B cell (primary cell): ENCODE data around the gene ACOT9. TPM values are rescaled to one million over a fixed set of nuclear protein-coding genes. Genes with fewer than 3 reads are reported as not detected.

ENCODE experiments used
- ATAC-seq: fragments of 200-7000 bp; cut with Tn5 transposase; one replicate; pipeline ENCODE4 v1.10.0; 2021; ENCODE audit warnings: low read depth, mild to moderate bottlenecking, moderate number of reproducible peaks, moderate library complexity
- CTCF ChIA-PET: fragments of 350-600 bp; sonication (Branson Sonifier 250); formaldehyde crosslinking; loops from one replicate; lab custom pipeline; 2021; ENCODE audit warnings: antibody characterized with exemption, inconsistent platforms; lab: Charles Lee
- POLR2A ChIA-PET: fragments of 350-600 bp; sonication (Branson Sonifier 250); formaldehyde crosslinking; loops from one replicate; lab custom pipeline; 2021; ENCODE audit warnings: antibody characterized with exemption; lab: Charles Lee
- DNase-seq: peaks from one replicate; pipeline ENCODE4 v3.0.0; 2013
- H2AFZ ChIP-seq: 2 replicates; pipeline ENCODE4 v1.6.1; 2012; ENCODE audit warnings: mild to moderate bottlenecking, low read depth, low read length; ENCODE audit not compliant: insufficient read depth, poor library complexity, severe bottlenecking
- H3K27ac ChIP-seq, 2 donors: 1 replicate in 1 of 2; 2 replicates in 1 of 2; pipeline ENCODE4 v1.5.1; 2012 to 2013; ENCODE audit warnings: low read length in 2 of 2, mild to moderate bottlenecking in 2 of 2, moderate library complexity in 1 of 2
- H3K27me3 ChIP-seq, 4 experiments: fragments of 200-600 bp in 1 of 4; sonication (generic) in 1 of 4; replicated peaks in 1 of 4; 1 replicate in 2 of 4; 2 replicates in 2 of 4; pipeline versions ENCODE4 v1.6.1 to v1.7.0; 2013 to 2016; ENCODE audit warnings: low read length in 3 of 4, mild to moderate bottlenecking in 2 of 4, mixed read lengths in 1 of 4, moderate library complexity in 1 of 4; ENCODE audit not compliant: insufficient read depth in 4 of 4, control insufficient read depth in 3 of 4; ENCODE audit errors: control extremely low read depth in 1 of 4
- H3K36me3 ChIP-seq, 2 experiments: replicated peaks in 1 of 2; 1 replicate in 1 of 2; 2 replicates in 1 of 2; pipeline versions ENCODE4 v1.6.1 to v1.7.1; 2013; ENCODE audit warnings: low read length in 1 of 2; ENCODE audit not compliant: insufficient read depth in 2 of 2, control insufficient read depth in 1 of 2; ENCODE audit errors: control extremely low read depth in 1 of 2, extremely low read depth in 1 of 2
- H3K4me1 ChIP-seq, 2 donors: fragments of 200-600 bp in 1 of 2; sonication (generic) in 1 of 2; 1 replicate in 1 of 2; 2 replicates in 1 of 2; pipeline versions ENCODE4 v1.5.1 to v1.6.1; 2013 to 2017; ENCODE audit warnings: low read length in 2 of 2; ENCODE audit not compliant: control insufficient read depth in 2 of 2, insufficient read depth in 2 of 2
- H3K4me2 ChIP-seq: replicated peaks from 2 replicates; pipeline ENCODE3; 2012; ENCODE audit warnings: mild to moderate bottlenecking, low read depth, low read length; ENCODE audit not compliant: poor library complexity, severe bottlenecking
- H3K4me3 ChIP-seq, 5 experiments: fragments of 200-600 bp in 1 of 5; sonication (generic) in 1 of 5; 1 replicate in 3 of 5; 2 replicates in 2 of 5; pipeline versions ENCODE4 v1.5.1 to v1.7.0; 2011 to 2016; ENCODE audit warnings: low read length in 4 of 5, mild to moderate bottlenecking in 4 of 5, low read depth in 2 of 5, control low read depth in 1 of 5, moderate library complexity in 1 of 5; ENCODE audit not compliant: insufficient read depth in 1 of 5; ENCODE audit errors: control extremely low read depth in 1 of 5, extremely low read depth in 1 of 5
- H3K79me2 ChIP-seq: fragments of 200-600 bp; sonication (generic); one replicate; pipeline ENCODE4 v1.6.0; 2016; ENCODE audit warnings: low read length; ENCODE audit not compliant: control insufficient read depth, insufficient read depth
- H3K9ac ChIP-seq: fragments of 200-600 bp; sonication (generic); 2 replicates; pipeline ENCODE4 v1.6.1; 2017; ENCODE audit warnings: mild to moderate bottlenecking, low read length, moderate library complexity
- H3K9me3 ChIP-seq, 3 donors: one replicate each; pipeline versions ENCODE4 v1.6.1 to v1.7.1; 2013; ENCODE audit warnings: low read length in 2 of 3; ENCODE audit not compliant: control insufficient read depth in 2 of 3, insufficient read depth in 1 of 3; ENCODE audit errors: control extremely low read depth in 1 of 3
- H4K20me1 ChIP-seq: 2 replicates; pipeline ENCODE4 v1.6.0; 2012; ENCODE audit warnings: mild to moderate bottlenecking, low read length; ENCODE audit not compliant: insufficient read depth, control insufficient read depth, poor library complexity, severe bottlenecking
- H3K27ac Mint-ChIP-seq: one replicate; pipeline ENCODE4 v1.8.0; 2021; ENCODE audit warnings: mixed read lengths
- H3K27me3 Mint-ChIP-seq: one replicate; pipeline ENCODE4 v1.8.0; 2021; ENCODE audit warnings: mixed read lengths
- H3K4me1 Mint-ChIP-seq: one replicate; pipeline ENCODE4 v1.8.0; 2021; ENCODE audit warnings: mixed read lengths
- H3K4me3 Mint-ChIP-seq: one replicate; pipeline ENCODE4 v1.8.0; 2021; ENCODE audit warnings: mixed read lengths
- H3K9me3 Mint-ChIP-seq: one replicate; pipeline ENCODE4 v1.8.0; 2022; ENCODE audit warnings: mixed read lengths; ENCODE audit not compliant: insufficient read depth
- EZH2 ChIP-seq: IDR thresholded peaks from 2 replicates; pipeline ENCODE4 v1.6.1; 2012; ENCODE audit warnings: borderline replicate concordance, low read depth, mild to moderate bottlenecking, moderate library complexity, low read length; ENCODE audit not compliant: insufficient read depth, poor library complexity, severe bottlenecking
- WGBS: methylation state at CpG from one replicate; pipeline ENCODE4 v1.1.5; 2013; ENCODE audit warnings: missing lambda C conversion rate; ENCODE audit not compliant: insufficient coverage; 5-methylcytosine and 5-hydroxymethylcytosine counted together
- intact Hi-C: fragments of 100-400 bp; cut with micrococcal nuclease; formaldehyde crosslinking; loops from one replicate; pipeline ENCODE4 v1.10.0; 2022
- polyA plus RNA-seq: library from polyadenylated mRNA; depleted of rRNA; stranded (reverse); fragments of >200 nt; gene quantifications from 2 replicates; pipeline ENCODE4 v1.2.3, GENCODE V29; 2012
- total RNA-seq, 2 donors: library from RNA; stranded (reverse); fragments of 120-200 nt in 1 of 2; gene quantifications; 1 replicate in 1 of 2; 2 replicates in 1 of 2; pipeline versions ENCODE4 v1.2.3 to v1.2.4, GENCODE V29; 2013 to 2022
- TF ChIP-seq, protein P1 (sequence below): fragments of 200-600 bp; IDR thresholded peaks from one replicate; pipeline ENCODE4 v1.8.0; 2022; ENCODE audit warnings: antibody characterized with exemption, mild to moderate bottlenecking

The ACOT9 gene
- total and polyA plus RNA-seq, 2 donors (not counting 1 experiment from before 2014, with no cell fraction given) = 23.9 to 31.3 TPM

GRCh38 chrX:23736030-23736429 lies 7.0 kb downstream of the ACOT9 start:
- ChIA-PET POLR2A (no interaction called here), CTCF (interaction anchor here (0.5 to 0.9 kb wide), 3 partner anchors 95 to 180 kb away, joined by 3 read pairs; no protein-coding TSS in a partner anchor)
- no CpG with 5 or more reads among the region's 3 CpGs for WGBS
- Mint-ChIP-seq H3K9me3 (no peaks in the 10 kb centered on the region), H3K27ac (no peak overlapping the region), H3K4me3 (no peak overlapping the region), H3K4me1 (peaks cover 20% of the 10 kb centered on the region), H3K27me3 (no peaks in the 10 kb centered on the region)
- Histone ChIP-seq H3K9me3 (no peaks in the 10 kb centered on the region), H3K79me2 (peaks cover 24% of the 10 kb centered on the region), H3K36me3 (peaks cover 0 to 3% of the 10 kb centered on the region in 2 experiments), H3K27me3 (no peaks in the 10 kb centered on the region), H3K27ac (no peak overlapping the region), H3K4me3 (no peak overlapping the region), H4K20me1 (no peaks in the 10 kb centered on the region), H3K4me1 (peaks cover 4 to 8% of the 10 kb centered on the region in 2 donors), H2AFZ (no peak overlapping the region), H3K9ac (no peak overlapping the region), H3K4me2 (no peak overlapping the region)
- intact Hi-C loops = no loop called here
- no peak for TF ChIP-seq EZH2
- TF ChIP-seq, protein P1, sequence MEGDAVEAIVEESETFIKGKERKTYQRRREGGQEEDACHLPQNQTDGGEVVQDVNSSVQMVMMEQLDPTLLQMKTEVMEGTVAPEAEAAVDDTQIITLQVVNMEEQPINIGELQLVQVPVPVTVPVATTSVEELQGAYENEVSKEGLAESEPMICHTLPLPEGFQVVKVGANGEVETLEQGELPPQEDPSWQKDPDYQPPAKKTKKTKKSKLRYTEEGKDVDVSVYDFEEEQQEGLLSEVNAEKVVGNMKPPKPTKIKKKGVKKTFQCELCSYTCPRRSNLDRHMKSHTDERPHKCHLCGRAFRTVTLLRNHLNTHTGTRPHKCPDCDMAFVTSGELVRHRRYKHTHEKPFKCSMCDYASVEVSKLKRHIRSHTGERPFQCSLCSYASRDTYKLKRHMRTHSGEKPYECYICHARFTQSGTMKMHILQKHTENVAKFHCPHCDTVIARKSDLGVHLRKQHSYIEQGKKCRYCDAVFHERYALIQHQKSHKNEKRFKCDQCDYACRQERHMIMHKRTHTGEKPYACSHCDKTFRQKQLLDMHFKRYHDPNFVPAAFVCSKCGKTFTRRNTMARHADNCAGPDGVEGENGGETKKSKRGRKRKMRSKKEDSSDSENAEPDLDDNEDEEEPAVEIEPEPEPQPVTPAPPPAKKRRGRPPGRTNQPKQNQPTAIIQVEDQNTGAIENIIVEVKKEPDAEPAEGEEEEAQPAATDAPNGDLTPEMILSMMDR = no peak
- ATAC-seq (no peak), DNase-seq (no peak)

DNA sequence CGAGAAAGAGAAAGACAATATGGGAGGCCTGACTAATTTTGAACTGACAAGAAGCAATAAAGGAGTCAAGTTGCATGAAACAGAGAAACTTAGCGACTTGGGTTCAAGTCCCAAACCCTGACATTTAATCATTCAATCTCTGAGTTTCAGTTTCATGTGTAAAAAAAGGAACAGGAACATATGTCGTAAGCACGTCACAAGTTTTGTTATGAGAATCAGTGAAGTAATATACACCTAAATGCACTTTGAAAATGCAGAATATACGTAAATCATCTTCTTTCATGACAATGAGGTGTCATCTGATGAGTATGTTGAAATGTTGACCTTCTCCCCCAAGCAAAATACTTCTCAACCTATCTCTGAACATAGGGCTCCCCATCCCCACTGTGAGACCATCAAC lies 10.4 kb downstream of the ACOT9 start:
- H3K4me2 ChIP-seq = no peak overlapping the region
- H3K27me3 ChIP-seq = no peaks in the 10 kb centered on the region
- H3K9me3 ChIP-seq = no peaks in the 10 kb centered on the region
- ChIA-PET CTCF (interaction anchor here (1.3 kb wide), 1 partner anchor 169 kb away, joined by 4 read pairs; no protein-coding TSS in a partner anchor), POLR2A (no interaction called here)
- Mint-ChIP-seq H3K4me1 (peaks cover 17% of the 10 kb centered on the region), H3K4me3 (peak overlapping the region; percentile 56), H3K27ac (peak overlapping the region; percentile 48), H3K27me3 (no peaks in the 10 kb centered on the region), H3K9me3 (no peaks in the 10 kb centered on the region)
- H3K9ac ChIP-seq = no peak overlapping the region
- peak; percentile 65 for DNase-seq
- H3K36me3 ChIP-seq = peaks cover 3 to 16% of the 10 kb centered on the region in 2 experiments
- H4K20me1 ChIP-seq = no peaks in the 10 kb centered on the region
- no peaks in the 10 kb centered on the region for H3K79me2 ChIP-seq
- H3K4me3 ChIP-seq = no peak overlapping the region
- intact Hi-C loops = no loop called here
- peak; percentile 24 for ATAC-seq
- TF ChIP-seq EZH2 = no peak
- TF ChIP-seq, protein P1 = no peak
- peaks cover 4 to 8% of the 10 kb centered on the region in 2 donors for H3K4me1 ChIP-seq
- no peak overlapping the region for H2AFZ ChIP-seq
- peak overlapping the region; percentile 40 to 55 for H3K27ac ChIP-seq
- WGBS = no CpG with 5 or more reads among the region's 5 CpGs
